Ectodermal cell (in vitro differentiated cells): Measurements from ENCODE around the gene ANGEL2.
A peak's percentile ranks its signal among the peaks of the same experiment; 100 is the strongest.
"Not testable (repeated sequence)": the region's sequence is repeated elsewhere in the genome, so short reads cannot be mapped to it uniquely, and the experiment has no call there.

Experiments used
- H3K27ac ChIP-seq: 2 replicates; pipeline ENCODE4 v1.7.0; 2013; ENCODE audit warnings: mild to moderate bottlenecking, low read depth, low read length; ENCODE audit not compliant: insufficient read depth, poor library complexity, severe bottlenecking
- H3K27me3 ChIP-seq: 2 replicates; pipeline ENCODE4 v1.7.0; 2013; ENCODE audit warnings: mild to moderate bottlenecking, low read length; ENCODE audit not compliant: insufficient read depth, control insufficient read depth, poor library complexity, severe bottlenecking
- H3K36me3 ChIP-seq: one replicate; pipeline ENCODE4 v1.7.0; 2013; ENCODE audit warnings: low read length; ENCODE audit not compliant: control insufficient read depth, insufficient read depth
- H3K4me1 ChIP-seq: one replicate; pipeline ENCODE4 v1.7.0; 2013; ENCODE audit warnings: low read length; ENCODE audit not compliant: control insufficient read depth, insufficient read depth
- H3K4me3 ChIP-seq: 2 replicates; pipeline ENCODE4 v1.7.0; 2013; ENCODE audit warnings: low read depth, low read length, control low read depth; ENCODE audit not compliant: insufficient read depth
- H3K9me3 ChIP-seq: 2 replicates; pipeline ENCODE4 v1.7.0; 2013; ENCODE audit warnings: mild to moderate bottlenecking, low read length, moderate library complexity; ENCODE audit not compliant: control insufficient read depth
- WGBS, 2 experiments: methylation state at CpG; one replicate each; pipeline ENCODE4 v1.1.7; 2013; ENCODE audit warnings: missing lambda C conversion rate in 2 of 2; 5-methylcytosine and 5-hydroxymethylcytosine counted together

ANGEL2 gene

DNA sequence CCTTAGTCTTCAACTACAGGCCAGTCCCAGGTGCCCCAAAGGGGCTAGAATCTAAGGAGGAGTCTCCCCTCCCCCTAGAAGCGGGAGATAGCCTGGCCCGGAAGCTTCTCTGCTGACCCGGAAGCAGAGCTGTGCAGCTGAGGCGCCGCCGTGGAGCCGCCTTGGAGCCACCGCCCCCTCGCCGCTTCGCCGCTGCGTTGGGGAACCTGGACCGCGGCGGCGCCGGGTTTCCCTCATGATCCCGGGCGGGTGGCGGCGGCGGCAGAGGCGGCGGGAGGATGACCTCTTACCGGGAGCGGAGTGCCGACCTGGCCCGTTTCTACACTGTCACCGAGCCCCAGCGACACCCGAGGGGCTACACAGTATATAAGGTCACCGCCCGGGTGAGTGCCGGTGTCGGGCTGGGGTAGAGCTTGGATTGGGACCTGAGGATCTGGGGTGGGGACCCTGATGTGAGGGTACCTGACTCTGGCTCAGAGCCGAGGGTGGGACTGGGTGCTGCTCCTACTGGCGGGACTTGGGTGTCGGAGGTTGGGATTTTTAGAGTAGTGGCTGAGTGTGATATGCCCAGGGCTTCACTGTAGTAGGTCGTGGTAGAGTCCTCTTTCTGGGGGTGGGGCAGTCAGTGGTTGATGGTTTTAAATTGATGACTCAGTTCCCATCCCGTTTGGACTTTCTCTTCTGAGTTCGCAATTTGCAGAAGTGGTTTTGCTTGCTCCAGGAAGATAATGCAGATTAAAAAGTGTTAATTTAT lies 35.6 kb upstream of the ANGEL2 start, which contains the start of gene RPS6KC1:
Gene RPS6KC1 (plus strand): TSS at position 115 of the 754 bp plus-strand sequence. CDS start 164 bp downstream, at position 279.
- no peak within 1 kb of the TSS for H3K27ac ChIP-seq
- no peaks in the 10 kb centered on the region for H3K4me1 ChIP-seq
- WGBS, 2 experiments, result 1% methylated on average over 42 of the region's 42 CpGs

DNA sequence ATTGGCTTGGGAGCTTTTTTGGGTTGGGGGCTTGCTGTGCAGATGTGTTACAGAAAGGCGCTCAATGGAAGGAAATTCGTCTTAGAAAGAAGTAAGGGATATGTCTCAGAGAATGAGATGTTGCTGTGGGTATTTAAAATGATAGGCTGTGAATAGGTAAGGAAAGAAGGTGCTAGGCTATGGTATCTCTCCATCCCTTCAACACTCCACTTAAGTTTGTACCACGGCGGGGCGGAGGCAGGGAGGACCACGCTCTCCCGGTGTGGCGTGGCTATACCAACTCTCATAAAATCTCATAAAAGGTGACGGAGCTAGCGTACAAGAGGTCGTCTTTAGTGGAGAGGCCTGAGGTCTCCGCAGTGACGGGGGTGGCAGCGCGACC lies 35.1 kb upstream of the ANGEL2 start:
- H3K27me3 ChIP-seq, result no peaks in the 10 kb centered on the region
- peak overlapping the region; percentile 65 for H3K4me3 ChIP-seq
- 62 to 67% methylated on average over 15 of the region's 15 CpGs for WGBS, 2 experiments
- H3K9me3 ChIP-seq, result no peaks in the 10 kb centered on the region
- H3K4me1 ChIP-seq, result no peaks in the 10 kb centered on the region
- H3K27ac ChIP-seq, result no peak overlapping the region
- H3K36me3 ChIP-seq, result no peaks in the 10 kb centered on the region

More for the DNA sequence above, 35.6 kb upstream of the ANGEL2 start, which contains the start of gene RPS6KC1:
- Histone ChIP-seq H3K9me3 (no peaks in the 10 kb centered on the region), H3K27me3 (no peaks in the 10 kb centered on the region), H3K36me3 (no peaks in the 10 kb centered on the region), H3K4me3 (peak within 1 kb of the TSS; percentile 65)

DNA sequence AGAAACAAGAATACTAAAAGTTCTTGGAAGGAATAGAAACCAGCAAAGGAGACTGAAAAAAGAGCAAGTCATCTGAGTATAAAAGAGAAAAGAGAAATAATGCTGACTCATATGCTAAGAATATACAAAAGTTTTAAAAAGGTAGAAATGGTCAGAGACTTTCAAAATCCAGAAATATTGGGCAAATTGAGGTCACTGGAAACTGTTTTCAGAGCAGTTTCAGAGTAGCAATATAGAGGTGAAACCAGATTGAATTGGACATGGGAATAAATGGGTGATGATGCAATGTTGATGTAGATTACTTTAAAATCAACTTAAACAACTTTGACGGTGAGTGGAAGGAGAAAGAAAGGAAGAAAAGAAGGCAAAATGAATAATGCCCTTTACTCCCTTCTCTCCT lies 33.6 kb upstream of the ANGEL2 start:
- 80% methylated on average over 1 of the region's 1 CpG; no CpG with 5 or more reads in 1 of the 2 experiments for WGBS, 2 experiments
- no peaks in the 10 kb centered on the region for H3K27me3 ChIP-seq

DNA sequence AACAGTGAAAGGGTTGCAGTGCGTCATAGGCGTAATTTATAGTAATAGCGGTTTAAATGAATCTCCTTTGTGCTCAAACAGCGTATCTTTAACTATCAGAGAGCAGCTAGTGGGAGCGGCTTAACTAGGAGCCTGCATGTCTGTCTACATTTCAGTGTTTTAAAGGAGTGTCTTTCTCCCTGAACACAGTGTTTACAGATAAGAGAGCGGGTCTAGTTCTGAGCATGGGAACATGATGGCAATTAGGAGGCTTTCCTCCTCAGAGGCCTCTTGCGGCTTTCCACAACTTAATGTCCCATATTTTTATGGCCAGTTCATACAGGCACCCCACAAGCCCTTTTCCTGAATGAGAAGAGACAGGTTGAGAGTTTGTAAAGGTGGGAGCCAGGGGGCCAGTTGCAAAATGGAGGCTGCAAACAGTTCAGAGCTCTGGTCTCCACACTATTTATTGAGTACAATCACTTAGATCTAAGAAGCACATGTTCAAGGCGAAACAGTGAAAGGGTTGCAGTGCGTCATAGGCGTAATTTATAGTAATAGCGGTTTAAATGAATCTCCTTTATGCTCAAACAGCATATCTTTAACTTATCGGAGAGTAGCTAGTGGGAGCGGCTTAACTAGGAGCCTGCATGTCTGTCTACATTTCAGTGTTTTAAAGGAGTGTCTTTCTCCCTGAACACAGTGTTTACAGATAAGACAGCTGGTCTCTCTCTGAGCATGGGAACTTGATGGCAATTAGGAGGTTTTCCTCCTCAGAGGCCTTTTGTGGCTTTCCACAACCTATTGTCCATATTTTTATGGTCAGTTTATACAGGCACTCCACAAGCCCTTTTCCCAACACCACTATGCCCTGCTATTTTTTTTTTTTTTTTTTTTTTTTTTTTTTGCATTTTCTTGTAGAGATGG lies 29.9 kb upstream of the ANGEL2 start:
- H3K9me3 ChIP-seq, H3K27ac ChIP-seq, H3K4me3 ChIP-seq, H3K4me1 ChIP-seq, H3K27me3 ChIP-seq, H3K36me3 ChIP-seq: not testable (repeated sequence)
- WGBS, 2 experiments, result 96 to 97% methylated on average over 13 of the region's 13 CpGs

More for the DNA sequence above, 33.6 kb upstream of the ANGEL2 start:
- H3K4me3 ChIP-seq, result no peak overlapping the region
- no peaks in the 10 kb centered on the region for H3K9me3 ChIP-seq
- no peaks in the 10 kb centered on the region for H3K36me3 ChIP-seq
- no peaks in the 10 kb centered on the region for H3K4me1 ChIP-seq
- H3K27ac ChIP-seq, result no peak overlapping the region

DNA sequence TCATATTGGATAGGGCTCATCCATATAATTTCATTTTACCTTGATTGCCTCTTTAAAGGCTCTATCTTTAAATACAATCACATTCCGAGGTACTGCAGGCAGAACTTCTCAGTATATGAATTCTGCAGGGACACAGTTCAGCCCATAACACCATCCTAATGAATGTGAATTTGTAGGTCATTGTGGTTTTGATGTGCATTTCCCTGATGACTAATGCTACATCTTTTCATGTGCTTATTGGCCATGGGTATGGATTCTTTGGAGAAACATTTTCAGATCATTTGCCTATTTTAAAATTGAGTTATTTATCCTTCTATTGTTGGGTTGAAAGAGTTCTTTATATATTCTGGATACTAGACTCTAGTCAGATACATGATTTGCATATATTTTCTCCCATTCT lies 25.8 kb upstream of the ANGEL2 start:
- Histone ChIP-seq H3K27ac (no peak overlapping the region), H3K4me3 (no peak overlapping the region), H3K36me3 (no peaks in the 10 kb centered on the region), H3K4me1 (no peaks in the 10 kb centered on the region), H3K9me3 (no peaks in the 10 kb centered on the region), H3K27me3 (no peaks in the 10 kb centered on the region)
- 89 to 100% methylated on average over 1 of the region's 1 CpG for WGBS, 2 experiments

DNA sequence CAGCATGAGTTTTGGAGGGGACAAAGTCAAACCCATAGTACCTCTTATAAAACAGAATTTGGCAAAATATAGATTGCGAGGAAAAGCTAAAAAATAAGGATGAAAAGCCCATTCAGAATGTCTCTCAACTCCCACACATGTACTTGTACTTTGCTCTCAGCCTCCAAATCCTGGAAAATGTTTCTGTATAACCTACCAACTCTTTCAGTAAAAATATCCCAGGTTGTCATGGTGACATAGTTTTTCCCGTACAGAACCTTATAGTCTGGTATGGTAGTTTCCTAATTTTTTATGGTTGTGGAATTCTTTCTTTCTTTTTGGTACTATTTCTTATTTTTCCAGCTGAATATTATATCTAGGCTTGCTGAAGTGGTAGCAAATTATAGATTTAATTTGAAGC lies 19.9 kb upstream of the ANGEL2 start:
- H3K4me3 ChIP-seq, result no peak overlapping the region
- no peaks in the 10 kb centered on the region for H3K9me3 ChIP-seq
- H3K27ac ChIP-seq, result no peak overlapping the region
- WGBS, 2 experiments, result 91 to 94% methylated on average over 1 of the region's 2 CpGs
- H3K27me3 ChIP-seq, result no peaks in the 10 kb centered on the region
- no peaks in the 10 kb centered on the region for H3K4me1 ChIP-seq
- H3K36me3 ChIP-seq, result no peaks in the 10 kb centered on the region

DNA sequence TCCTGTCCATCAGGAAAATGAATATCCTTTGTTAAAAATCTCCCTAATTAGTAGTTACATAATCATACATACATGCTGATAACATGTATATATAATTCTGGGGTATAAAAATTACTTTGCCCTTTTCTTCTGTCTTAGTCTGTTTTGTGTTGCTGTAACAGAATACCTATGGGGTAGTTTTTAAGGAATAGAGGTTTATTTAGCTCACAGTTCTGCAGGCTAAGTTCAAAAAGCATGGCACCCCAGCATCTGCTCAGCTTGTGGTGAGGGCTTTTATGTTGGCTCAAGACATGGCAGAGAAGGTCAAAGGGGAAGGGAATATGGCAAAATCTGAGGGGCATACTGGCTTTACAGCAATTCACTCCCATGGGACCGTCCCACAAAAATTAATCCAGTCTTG lies 19.0 kb upstream of the ANGEL2 start:
- Histone ChIP-seq H3K27ac (no peak overlapping the region), H3K27me3 (no peaks in the 10 kb centered on the region), H3K4me3 (no peak overlapping the region), H3K9me3 (no peaks in the 10 kb centered on the region), H3K36me3 (no peaks in the 10 kb centered on the region), H3K4me1 (no peaks in the 10 kb centered on the region)
- WGBS, 2 experiments, result 90 to 93% methylated on average over 1 of the region's 1 CpG

DNA sequence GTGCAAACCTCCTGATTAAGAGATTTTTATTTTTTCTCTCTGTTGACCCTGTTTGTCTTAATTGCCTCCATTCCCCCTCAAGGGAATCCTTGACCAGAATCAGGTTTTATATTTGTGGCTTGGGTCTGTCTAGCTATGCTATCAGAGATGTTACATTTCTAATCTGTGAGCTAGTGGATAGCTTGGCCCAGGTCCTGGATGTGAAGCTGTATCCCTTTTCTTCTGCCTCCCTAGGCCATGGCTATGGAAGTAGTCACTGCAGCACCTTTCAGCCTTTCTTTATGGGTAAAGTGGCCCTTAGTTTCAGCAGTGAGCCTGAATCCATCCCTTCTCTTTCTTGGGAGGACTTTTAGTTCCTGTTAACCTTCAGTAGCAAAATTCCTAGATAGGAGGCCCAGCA lies 17.0 kb upstream of the ANGEL2 start:
- Histone ChIP-seq H3K27me3 (no peaks in the 10 kb centered on the region), H3K36me3 (no peaks in the 10 kb centered on the region), H3K9me3 (no peaks in the 10 kb centered on the region), H3K27ac (no peak overlapping the region), H3K4me1 (no peaks in the 10 kb centered on the region), H3K4me3 (no peak overlapping the region)

DNA sequence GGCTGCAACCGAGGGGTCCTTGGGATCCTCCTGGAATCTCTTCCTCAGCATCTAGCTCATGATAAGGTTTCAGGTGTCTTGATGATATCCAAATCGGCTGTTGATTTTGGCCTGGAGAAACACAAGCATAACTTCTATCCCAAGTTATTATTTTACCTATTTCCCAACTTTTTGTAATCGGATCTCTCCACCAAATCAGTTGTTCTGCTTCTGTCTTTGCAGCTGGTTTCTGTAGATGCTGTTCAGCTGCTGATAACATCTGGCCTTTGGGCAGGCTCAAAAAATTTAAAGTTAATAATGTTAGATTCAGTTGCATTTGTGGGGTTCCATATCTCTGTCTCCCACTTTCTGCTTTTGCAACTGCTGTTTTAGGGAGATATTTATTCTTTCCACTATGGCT lies 11.4 kb upstream of the ANGEL2 start:
- H3K36me3 ChIP-seq, H3K4me3 ChIP-seq, H3K4me1 ChIP-seq, H3K27me3 ChIP-seq, H3K27ac ChIP-seq, H3K9me3 ChIP-seq: not testable (repeated sequence)
- WGBS, 2 experiments, result 95 to 97% methylated on average over 3 of the region's 3 CpGs

DNA sequence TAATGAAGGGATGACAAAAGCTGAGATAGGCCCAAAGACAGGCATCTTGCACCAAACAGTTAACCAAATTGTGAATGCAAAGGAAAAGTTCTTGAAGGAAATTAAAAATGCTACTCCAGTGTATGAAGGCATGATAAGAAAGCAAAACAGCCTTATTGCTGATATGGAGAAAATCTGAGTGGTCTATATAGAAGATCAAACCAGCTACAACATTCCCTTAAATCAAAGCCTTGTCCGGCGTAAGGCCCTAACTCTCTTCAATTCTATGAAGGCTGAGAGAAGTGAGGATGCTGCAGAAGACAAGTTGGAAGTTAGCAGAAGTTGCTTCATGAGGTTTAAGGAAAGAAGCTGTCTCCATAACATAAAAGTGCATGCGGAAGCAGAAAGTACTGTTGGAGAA lies 4.3 kb upstream of the ANGEL2 start:
- Histone ChIP-seq H3K36me3 (no peaks in the 10 kb centered on the region), H3K4me3 (no peak overlapping the region), H3K4me1 (no peaks in the 10 kb centered on the region), H3K27ac (no peak overlapping the region), H3K27me3 (no peaks in the 10 kb centered on the region), H3K9me3 (no peaks in the 10 kb centered on the region)
- 93 to 97% methylated on average over 3 of the region's 3 CpGs for WGBS, 2 experiments
